Osteoblast (primary cell): ENCODE measurements around the gene CDKAL1. TPM values are rescaled to one million over a fixed set of nuclear protein-coding genes. Genes with fewer than 3 reads are reported as not detected.

Experiments
- DNase-seq: peaks from one replicate; pipeline ENCODE4 v3.0.0; 2011; ENCODE audit warnings: low spot score, mixed read lengths; ENCODE audit not compliant: insufficient read length; ENCODE audit errors: missing footprints
- H2AFZ ChIP-seq: 2 replicates; pipeline ENCODE4 v1.6.0; 2011; ENCODE audit warnings: mild to moderate bottlenecking, low read length
- H3K27ac ChIP-seq: 2 replicates; pipeline ENCODE4 v1.5.1; 2011; ENCODE audit warnings: mild to moderate bottlenecking, low read depth, low read length, moderate library complexity
- H3K27me3 ChIP-seq: 2 replicates; pipeline ENCODE4 v1.6.0; 2012; ENCODE audit warnings: mild to moderate bottlenecking, control low read depth, inconsistent platforms, low read length, moderate library complexity; ENCODE audit not compliant: insufficient read depth
- H3K36me3 ChIP-seq: 2 replicates; pipeline ENCODE4 v1.5.1; 2011; ENCODE audit warnings: mild to moderate bottlenecking, low read length, control low read depth, moderate library complexity; ENCODE audit not compliant: insufficient read depth
- H3K4me1 ChIP-seq: 2 replicates; pipeline ENCODE4 v1.5.1; 2011; ENCODE audit warnings: mild to moderate bottlenecking, low read length, control low read depth, moderate library complexity; ENCODE audit not compliant: insufficient read depth
- H3K4me2 ChIP-seq: 2 replicates; pipeline ENCODE4 v1.6.0; 2011; ENCODE audit warnings: mild to moderate bottlenecking, low read length; ENCODE audit not compliant: insufficient read depth
- H3K4me3 ChIP-seq: fragments of 200-600 bp; sonication (generic); 3 replicates; pipeline ENCODE4 v1.5.1; 2012; ENCODE audit warnings: mild to moderate bottlenecking, low read length, inconsistent platforms; ENCODE audit not compliant: insufficient read depth
- H3K79me2 ChIP-seq: 2 replicates; pipeline ENCODE4 v1.6.0; 2012; ENCODE audit warnings: mild to moderate bottlenecking, low read length, control low read depth, inconsistent platforms; ENCODE audit not compliant: insufficient read depth
- H3K9me3 ChIP-seq: 2 replicates; pipeline ENCODE4 v1.5.1; 2011; ENCODE audit warnings: low read depth, low read length, control low read depth
- H4K20me1 ChIP-seq: 2 replicates; pipeline ENCODE4 v1.6.0; 2012; ENCODE audit warnings: mild to moderate bottlenecking, low read length, control low read depth; ENCODE audit not compliant: insufficient read depth
- CTCF ChIP-seq: IDR thresholded peaks from 2 replicates; pipeline ENCODE4 v1.5.1; 2011; ENCODE audit warnings: mild to moderate bottlenecking, low read depth, low read length, moderate library complexity; ENCODE audit errors: extremely low read depth
- total RNA-seq: library from RNA; depleted of rRNA; stranded (reverse); fragments of >200 nt; gene quantifications from 2 replicates; pipeline ENCODE4 v1.2.3, GENCODE V29; 2012

Gene CDKAL1
- total RNA-seq, 1 donor: 18.5 TPM

GRCh38 chr6:21262504-21262903, 728.2 kb downstream of the CDKAL1 start:
- no peak for DNase-seq
- no peak overlapping the region for H3K27ac ChIP-seq
- no peaks in the 10 kb centered on the region for H3K36me3 ChIP-seq
- H3K4me1 ChIP-seq: peaks cover 18% of the 10 kb centered on the region
- no peaks in the 10 kb centered on the region for H3K27me3 ChIP-seq
- no peak overlapping the region for H2AFZ ChIP-seq
- H3K4me3 ChIP-seq: no peak overlapping the region
- no peaks in the 10 kb centered on the region for H4K20me1 ChIP-seq
- no peaks in the 10 kb centered on the region for H3K79me2 ChIP-seq
- no peaks in the 10 kb centered on the region for H3K9me3 ChIP-seq
- TF ChIP-seq CTCF: no peak
- no peak overlapping the region for H3K4me2 ChIP-seq

GRCh38 chr6:21263531-21264287, 729.5 kb downstream of the CDKAL1 start:
- H3K4me3 ChIP-seq: peak overlapping the region; percentile 34
- H3K4me2 ChIP-seq: peak overlapping the region; percentile 70
- no peaks in the 10 kb centered on the region for H3K79me2 ChIP-seq
- no peaks in the 10 kb centered on the region for H3K9me3 ChIP-seq
- H3K4me1 ChIP-seq: peaks cover 18% of the 10 kb centered on the region
- no peak for TF ChIP-seq CTCF
- H3K27ac ChIP-seq: peak overlapping the region; percentile 88
- DNase-seq: peak; percentile 85
- H4K20me1 ChIP-seq: no peaks in the 10 kb centered on the region
- H2AFZ ChIP-seq: peak overlapping the region; percentile 80
- no peaks in the 10 kb centered on the region for H3K36me3 ChIP-seq
- H3K27me3 ChIP-seq: no peaks in the 10 kb centered on the region

GRCh38 chr6:21264288-21265033, 730.2 kb downstream of the CDKAL1 start:
- H3K27me3 ChIP-seq: no peaks in the 10 kb centered on the region
- peak overlapping the region; percentile 80 for H2AFZ ChIP-seq
- H3K4me3 ChIP-seq: peak overlapping the region; percentile 34
- H3K4me2 ChIP-seq: peak overlapping the region; percentile 70
- no peaks in the 10 kb centered on the region for H4K20me1 ChIP-seq
- peaks cover 18% of the 10 kb centered on the region for H3K4me1 ChIP-seq
- no peaks in the 10 kb centered on the region for H3K9me3 ChIP-seq
- no peaks in the 10 kb centered on the region for H3K79me2 ChIP-seq
- no peaks in the 10 kb centered on the region for H3K36me3 ChIP-seq
- no peak for TF ChIP-seq CTCF
- peak overlapping the region; percentile 88 for H3K27ac ChIP-seq
- no peak for DNase-seq
